Fibroblast of skin of left quadriceps (primary cell): Measurements from ENCODE around the gene ORM1.
"Not testable (repeated sequence)": the region's sequence is repeated elsewhere in the genome, so short reads cannot be mapped to it uniquely, and the experiment has no call there.

Source experiments
- DNase-seq, 2 experiments: peaks; one replicate each; pipeline ENCODE4 v3.0.0-alpha.2; 2013; ENCODE audit warnings: low read depth in 2 of 2

The ORM1 gene

GRCh38 chr9:114322831-114323531 is at the start of gene ORM1:
TSS of gene ORM1 (plus strand) at chr9:114323098. CDS start at chr9:114323134, 36 bp downstream.
- not testable (repeated sequence) for DNase-seq

DNA sequence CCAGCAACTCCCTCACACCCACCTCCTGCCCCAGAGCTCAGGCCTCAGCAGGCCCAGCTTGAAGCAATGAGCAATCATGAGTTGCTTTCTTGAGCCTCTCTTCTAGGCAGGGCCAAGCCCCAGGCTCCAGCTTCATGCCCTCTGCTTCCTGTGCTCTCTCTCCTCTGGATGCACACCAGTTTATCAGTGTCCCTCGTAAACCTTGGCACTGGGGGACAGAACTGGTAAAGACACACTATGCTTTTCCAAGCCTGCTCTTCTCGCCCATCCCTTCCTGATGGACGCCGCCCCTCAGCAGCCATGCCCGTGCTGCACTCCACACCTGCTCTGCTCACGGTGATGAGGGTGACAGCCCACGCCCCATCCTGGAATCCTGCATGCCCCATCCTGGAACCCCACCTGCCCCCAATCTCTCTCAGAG is 49.4 kb upstream of the ORM1 start:
- no peak for DNase-seq

DNA sequence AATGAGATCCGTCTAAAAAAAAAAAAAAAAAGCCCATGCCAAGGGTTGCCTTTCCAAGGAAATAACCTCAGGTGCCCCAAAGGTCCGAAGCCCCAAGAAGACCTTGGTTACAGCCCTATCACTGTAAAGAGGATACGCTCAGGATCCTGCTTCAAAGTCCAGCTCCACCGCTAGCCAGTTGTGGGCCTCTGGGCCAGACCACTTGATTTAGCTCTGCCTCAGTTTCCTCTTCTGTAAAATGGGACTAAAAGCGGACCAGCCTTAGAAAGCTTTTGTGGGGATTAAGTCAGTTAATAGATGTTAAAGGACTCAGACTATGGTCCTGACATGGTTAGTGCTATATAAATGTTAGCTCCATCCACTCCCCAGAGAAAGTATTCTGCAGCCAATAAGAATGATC is 48.7 kb upstream of the ORM1 start:
- DNase-seq = no peak

DNA sequence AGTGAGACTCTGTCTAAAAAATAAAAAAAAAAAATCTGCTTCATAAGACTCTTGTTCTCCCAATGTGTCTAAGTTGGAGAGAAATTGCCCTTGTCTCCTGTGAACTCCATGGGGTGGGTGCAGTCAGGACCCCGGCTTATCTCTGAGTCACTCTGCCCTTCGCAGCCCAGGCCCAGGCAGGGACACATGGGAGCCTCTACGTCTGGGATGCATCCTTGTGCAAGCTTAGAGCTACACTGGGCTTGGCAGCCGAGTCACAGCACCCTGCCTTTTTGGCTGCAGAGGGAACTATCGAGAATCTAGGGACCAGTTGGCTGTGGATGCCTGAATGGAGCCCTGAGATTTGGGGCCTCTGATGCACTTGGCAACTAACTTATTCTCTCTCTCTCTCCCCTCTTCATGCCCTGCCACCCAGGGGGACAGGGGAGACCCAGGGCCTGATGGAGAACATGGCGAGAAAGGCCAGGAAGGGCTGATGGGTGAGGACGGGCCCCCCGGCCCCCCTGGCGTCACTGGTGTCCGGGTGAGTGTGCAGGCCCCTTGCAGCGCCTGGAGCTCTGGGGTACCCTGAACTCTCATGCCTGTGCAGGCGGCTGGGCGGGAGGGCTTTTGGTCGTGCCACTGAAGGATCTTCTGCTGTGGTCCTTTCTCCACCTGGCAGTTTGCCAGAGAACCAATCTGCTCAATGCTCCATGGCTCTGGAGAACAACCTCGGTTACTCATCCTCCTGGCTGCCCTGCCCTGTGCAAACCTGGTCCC is 47.5 kb upstream of the ORM1 start:
- no peak for DNase-seq

DNA sequence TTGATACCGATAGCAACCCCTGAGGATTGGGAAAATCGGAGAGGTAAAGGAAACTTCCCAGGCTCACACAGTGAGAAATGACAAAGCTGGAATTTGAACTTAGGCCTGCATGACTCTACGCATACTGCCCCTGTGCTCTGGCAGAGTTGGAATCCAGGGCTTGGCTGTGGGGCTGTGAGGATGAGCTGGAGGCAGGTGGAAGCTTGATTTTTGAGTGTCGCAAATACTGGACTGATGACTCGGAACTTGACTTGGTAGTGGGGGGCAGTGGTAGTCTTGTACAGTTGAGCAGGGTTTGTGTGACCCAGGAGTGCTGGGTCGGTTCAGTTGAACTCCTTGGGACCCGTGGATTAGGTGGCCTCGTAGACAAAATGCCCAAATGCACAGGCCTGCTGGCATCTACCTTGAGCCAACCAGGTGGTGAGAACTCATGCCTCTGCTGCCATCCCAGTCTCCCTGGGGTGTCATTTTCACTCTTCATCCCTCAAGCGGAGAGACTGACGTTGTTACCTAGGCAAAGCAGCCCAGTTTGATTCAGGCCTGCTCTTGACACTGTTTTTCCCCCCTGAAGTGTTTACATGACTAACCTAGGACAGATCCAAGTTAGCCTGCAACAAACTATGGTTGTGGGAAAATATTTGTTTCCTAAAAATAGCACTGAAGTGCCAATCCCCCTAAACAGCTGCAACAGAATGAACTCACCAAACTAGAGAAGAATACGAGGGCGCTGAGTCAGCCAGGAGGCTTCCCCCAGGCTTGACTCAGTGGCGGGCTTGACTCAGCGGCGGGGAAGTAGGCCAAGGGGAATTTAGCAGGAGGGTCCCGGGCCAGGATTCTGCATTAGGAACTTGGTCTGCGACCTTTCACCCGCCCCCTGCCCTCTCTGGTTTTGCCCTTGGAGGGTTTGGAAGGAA is 45.7 kb upstream of the ORM1 start:
- DNase-seq = peak; percentile 87 to 91

DNA sequence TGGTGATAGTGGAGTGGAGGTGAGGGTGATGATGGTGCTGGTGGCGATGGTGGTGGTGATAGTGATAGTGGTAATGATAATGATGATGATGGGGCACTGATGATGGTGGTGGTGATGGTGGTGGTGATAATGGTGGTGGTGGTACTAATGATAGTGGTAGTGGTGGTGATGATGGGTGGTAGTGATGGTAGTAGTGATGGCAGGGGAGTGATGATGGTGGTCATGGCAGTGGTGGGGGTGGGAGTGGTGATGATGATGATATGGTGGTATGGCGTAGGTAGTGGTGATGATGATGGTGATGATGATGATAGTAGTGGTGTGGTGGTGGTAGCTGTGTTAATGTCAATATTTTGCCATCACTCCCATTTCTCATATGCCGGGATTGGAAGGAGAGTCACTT is 44.5 kb upstream of the ORM1 start:
- no peak for DNase-seq

DNA sequence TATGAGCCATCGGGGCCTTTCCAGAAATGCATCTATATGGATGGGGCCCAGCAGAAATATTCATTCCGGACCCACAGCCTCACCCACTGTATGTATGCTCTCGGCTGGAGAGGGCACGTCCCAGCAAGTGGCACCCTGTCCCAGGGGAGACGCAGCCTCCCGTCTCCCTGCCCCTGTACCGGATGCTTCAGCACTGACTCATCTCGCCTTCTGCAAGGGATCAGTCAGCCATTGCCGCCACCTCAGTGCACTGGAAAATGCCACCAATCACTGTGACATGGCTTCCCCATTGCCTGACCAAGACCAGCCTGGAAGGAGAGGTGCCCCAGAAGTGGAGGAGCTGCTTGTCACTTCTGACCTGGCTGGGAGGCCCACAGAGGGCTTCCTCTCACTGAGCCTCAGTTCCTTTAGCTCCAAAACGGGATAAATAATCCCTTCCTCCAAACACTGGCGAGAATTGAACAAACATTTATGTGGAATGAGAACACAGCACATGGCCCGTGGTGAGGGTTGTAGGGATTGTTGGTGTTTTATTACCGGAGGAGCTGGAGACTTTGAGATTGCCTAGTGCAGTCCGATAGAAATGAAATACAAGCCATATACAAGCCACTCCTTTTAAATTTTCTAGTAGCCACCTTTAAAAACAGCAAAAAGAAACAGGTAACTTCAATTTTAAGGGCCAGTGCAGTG is 43.9 kb upstream of the ORM1 start:
- DNase-seq = no peak

- no peak for DNase-seq
Observed at GRCh38 chr9:114279693-114280092, 43.2 kb upstream of the ORM1 start.

GRCh38 chr9:114280636-114281472 is 42.0 kb upstream of the ORM1 start:
- DNase-seq = peak; percentile 53 to 67

DNA sequence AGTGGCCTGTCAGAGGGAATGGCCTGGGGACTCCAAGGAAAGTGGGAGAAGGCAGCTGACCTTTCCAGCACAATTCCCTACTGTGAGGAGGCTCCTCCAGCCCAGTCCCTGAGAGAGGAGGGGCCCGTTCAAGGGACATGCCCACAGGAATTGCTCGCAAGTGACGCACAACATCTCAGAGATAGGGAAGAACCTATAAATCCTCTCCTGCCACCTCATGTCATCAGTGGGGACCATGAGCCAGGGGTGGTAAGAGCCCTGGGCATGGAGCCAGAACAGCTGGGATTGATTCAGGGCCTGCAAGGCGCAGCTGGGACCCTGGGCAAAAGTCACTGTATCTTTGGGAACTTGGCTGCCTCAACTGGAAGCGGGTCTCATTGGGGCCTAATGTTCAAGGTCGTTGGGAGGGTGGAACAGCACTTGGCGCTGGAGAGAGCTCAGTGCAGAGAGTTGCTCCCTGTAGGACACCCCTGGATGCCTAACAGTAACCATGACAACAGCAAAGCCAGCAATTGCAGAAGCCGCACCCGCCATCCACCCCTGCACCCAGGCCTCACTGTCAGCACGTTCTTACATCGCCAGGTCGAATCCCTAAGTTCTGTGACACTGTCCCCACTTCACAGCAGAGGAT is 41.3 kb upstream of the ORM1 start:
- DNase-seq = peak; percentile 76 to 78

DNA sequence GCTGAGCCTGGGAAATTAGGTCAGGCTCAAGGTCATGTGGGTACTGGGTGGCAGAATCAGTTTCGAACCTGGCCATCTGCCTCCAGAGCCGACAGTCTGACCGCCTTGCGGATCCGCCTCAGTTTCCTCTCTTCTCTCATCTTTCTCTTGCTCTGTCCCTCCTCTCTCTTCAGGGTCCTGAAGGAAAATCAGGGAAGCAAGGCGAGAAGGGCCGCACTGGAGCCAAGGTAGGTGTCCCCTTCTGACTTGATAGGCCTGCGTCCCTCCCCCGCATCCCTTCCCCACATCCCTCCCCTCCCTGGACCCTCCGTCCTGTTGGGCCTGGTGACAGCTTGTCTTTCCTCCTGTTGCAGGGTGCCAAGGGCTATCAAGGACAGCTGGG is 40.8 kb upstream of the ORM1 start:
- DNase-seq = no peak

- DNase-seq = no peak
Observed at GRCh38 chr9:114282507-114282906, 40.4 kb upstream of the ORM1 start.

GRCh38 chr9:114282926-114283325 is 40.0 kb upstream of the ORM1 start:
- peak; percentile 89 to 90 for DNase-seq

- no peak for DNase-seq
Observed at GRCh38 chr9:114283551-114284111, 39.3 kb upstream of the ORM1 start.

GRCh38 chr9:114284316-114285060 is 38.4 kb upstream of the ORM1 start:
- no peak for DNase-seq

DNA sequence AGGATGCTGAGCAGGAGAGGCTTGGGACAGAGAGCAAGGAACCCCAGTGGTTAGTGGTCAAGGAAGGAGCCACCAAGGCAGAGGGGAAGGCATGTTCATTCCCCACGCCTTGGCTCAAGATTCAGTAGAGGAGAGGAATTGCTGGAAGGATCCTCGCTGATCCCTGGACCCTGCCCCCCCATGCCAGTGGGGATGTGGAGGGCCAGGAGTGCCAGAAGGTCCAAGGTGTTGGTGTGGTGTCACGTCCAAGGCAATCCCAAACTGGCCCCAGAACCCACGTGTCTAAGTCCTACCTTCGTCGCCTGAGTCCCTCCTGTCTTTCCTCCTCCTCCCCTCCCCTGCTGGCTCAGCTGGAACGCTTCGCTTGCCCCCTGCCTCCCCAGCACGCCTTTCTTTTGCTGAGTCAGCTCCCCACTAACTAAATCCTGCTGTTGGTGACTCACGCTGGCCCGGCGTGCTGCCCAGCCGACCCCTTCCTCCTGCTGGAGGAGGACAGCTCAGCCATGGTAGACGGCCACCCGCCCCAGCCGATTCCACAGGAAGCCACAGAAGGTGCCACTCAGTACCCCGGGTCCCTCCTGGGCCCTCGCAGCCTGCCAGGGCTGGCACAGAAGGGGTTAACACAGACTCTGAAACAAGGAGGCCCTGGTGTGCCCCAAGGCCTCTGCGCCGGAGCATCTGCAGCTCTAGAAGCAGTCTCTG is 37.6 kb upstream of the ORM1 start:
- peak; percentile 85 to 86 for DNase-seq

DNA sequence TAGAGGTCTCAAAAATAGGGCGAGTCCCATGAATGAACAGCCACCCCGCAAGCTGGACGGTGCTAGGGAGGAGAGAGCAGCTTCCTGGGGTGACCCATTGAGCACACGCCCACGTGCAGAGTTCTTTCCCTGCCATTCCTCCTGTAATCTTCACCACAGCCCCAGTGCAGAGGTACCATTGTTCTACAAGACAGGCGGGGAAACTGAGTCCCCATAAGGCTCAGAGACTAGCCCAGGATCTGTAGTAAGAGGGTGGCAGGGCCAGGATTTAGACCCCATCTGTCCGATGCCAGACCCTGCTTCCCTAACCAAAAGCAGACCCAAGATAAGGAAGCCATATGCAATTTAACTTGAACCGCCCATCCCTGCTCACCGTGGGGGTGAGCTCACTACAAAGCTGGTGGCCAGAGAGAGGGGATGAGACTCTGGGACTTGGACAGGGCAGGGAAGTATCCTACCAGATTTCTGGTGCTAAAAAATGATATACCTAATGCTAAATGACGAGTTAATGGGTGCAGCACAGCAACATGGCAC is 36.7 kb upstream of the ORM1 start:
- DNase-seq = no peak
